Body of pancreas (tissue), 4 donors: ENCODE results near the gene IGSF21. TPM values are rescaled to one million over a fixed set of nuclear protein-coding genes. Genes with fewer than 3 reads are reported as not detected.

Experiments used
- ATAC-seq: fragments of 150-250 bp; one replicate; pipeline ENCODE4 v1.9.1; 2016
- DNase-seq, 4 donors: peaks; one replicate each; pipeline ENCODE4 v3.0.0-alpha.2; 2019
- H3K27ac ChIP-seq, 4 donors: fragments of 200-600 bp; sonication (generic); 1 replicate in 3 of 4; 2 replicates in 1 of 4; pipeline versions ENCODE4 v1.5.1 to v1.6.1; 2016 to 2019; ENCODE audit warnings: mild to moderate bottlenecking in 1 of 4, mixed read lengths in 1 of 4, moderate library complexity in 1 of 4
- H3K27me3 ChIP-seq, 2 donors: fragments of 200-600 bp; sonication (generic); one replicate each; pipeline ENCODE4 v1.6.0; 2016; ENCODE audit warnings: mild to moderate bottlenecking in 1 of 2
- H3K36me3 ChIP-seq, 2 donors: fragments of 200-600 bp; sonication (generic); replicated peaks in 1 of 2; 2 replicates each; pipeline ENCODE4 v1.5.1; 2016; ENCODE audit warnings: low read depth in 2 of 2; ENCODE audit not compliant: insufficient read depth in 1 of 2
- H3K4me1 ChIP-seq: fragments of 200-600 bp; sonication (generic); one replicate; pipeline ENCODE4 v1.6.0; 2016
- H3K4me3 ChIP-seq, 2 donors: fragments of 200-600 bp; sonication (generic); 1 replicate in 1 of 2; 2 replicates in 1 of 2; pipeline ENCODE4 v1.5.1; 2016 to 2019
- H3K9me3 ChIP-seq, 3 donors: fragments of 200-600 bp; sonication (generic); 1 replicate in 2 of 3; 2 replicates in 1 of 3; pipeline ENCODE4 v1.5.1; 2016
- CTCF ChIP-seq, 7 experiments: fragments of 450-650 bp in 4 of 7; fragments of 200-600 bp in 3 of 7; sonication (generic) in 3 of 7; IDR thresholded peaks; one replicate each; pipeline ENCODE4 v1.5.1; 2016 to 2019; ENCODE audit warnings: antibody characterized with exemption in 7 of 7
- POLR2A ChIP-seq, 3 donors: fragments of 450-650 bp; IDR thresholded peaks; one replicate each; pipeline ENCODE4 v1.6.1; 2016; ENCODE audit warnings: antibody characterized with exemption in 3 of 3, mild to moderate bottlenecking in 2 of 3
- WGBS, 2 donors: methylation state at CpG; one replicate each; pipeline ENCODE4 v1.1.5; 2017; 5-methylcytosine and 5-hydroxymethylcytosine counted together
- intact Hi-C: fragments of 100-400 bp; cut with DNase I; formaldehyde crosslinking; loops from one replicate; pipeline ENCODE4 v1.15.1; 2023
- total RNA-seq, 2 donors: library from RNA; depleted of rRNA; stranded (reverse); fragments of >200 nt; gene quantifications; one replicate each; pipeline ENCODE4 v1.1.0, GENCODE V29; 2016

The IGSF21 gene
- total RNA-seq, 2 donors from 2014 or later = 0.33 to 2.1 TPM

GRCh38 chr1:18139198-18139981 is 31.8 kb downstream of the IGSF21 start:
- H3K27me3 ChIP-seq = no peaks in the 10 kb centered on the region

DNA sequence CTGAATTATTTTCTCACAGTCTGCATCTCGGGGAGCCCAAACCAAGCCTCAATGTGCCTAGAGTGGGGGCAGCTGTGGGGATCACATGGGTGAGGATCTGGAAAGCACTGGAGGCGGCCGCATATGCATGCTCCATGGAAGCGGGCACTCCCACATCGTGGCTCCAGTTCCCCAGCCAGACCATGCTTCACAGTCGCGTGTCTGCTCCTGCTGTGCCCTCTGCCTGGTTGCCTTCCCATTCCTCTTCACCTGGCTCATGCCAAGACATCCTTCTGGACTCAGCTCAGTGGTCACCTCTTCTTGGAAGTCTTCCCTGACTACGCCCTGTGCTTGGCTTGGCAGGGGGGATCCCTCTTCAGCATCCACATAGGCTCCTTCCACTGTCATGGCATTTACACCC is 32.8 kb downstream of the IGSF21 start:
- no peaks in the 10 kb centered on the region for H3K36me3 ChIP-seq
- H3K4me3 ChIP-seq = no peak overlapping the region
- DNase-seq (no peak), ATAC-seq (no peak)
- H3K9me3 ChIP-seq = no peaks in the 10 kb centered on the region
- no peak for TF ChIP-seq CTCF (IDR thresholded peaks at IDR 0.05)
- no peak for TF ChIP-seq POLR2A (IDR thresholded peaks at IDR 0.05)
- no peak overlapping the region for H3K27ac ChIP-seq
- no peaks in the 10 kb centered on the region for H3K27me3 ChIP-seq
- H3K4me1 ChIP-seq = no peaks in the 10 kb centered on the region
- intact Hi-C loops = no loop called here
- WGBS, 2 donors = 46 to 53% methylated on average over 5 to 8 of the region's 8 CpGs

More at GRCh38 chr1:18139198-18139981, 31.8 kb downstream of the IGSF21 start:
- ATAC-seq = no peak
- no peak for DNase-seq
- intact Hi-C loops = no loop called here
- Histone ChIP-seq H3K9me3 (no peaks in the 10 kb centered on the region), H3K4me3 (no peak overlapping the region), H3K27ac (no peak overlapping the region), H3K36me3 (no peaks in the 10 kb centered on the region), H3K4me1 (no peaks in the 10 kb centered on the region)
- no peak for TF ChIP-seq CTCF (IDR thresholded peaks at IDR 0.05)
- no peak for TF ChIP-seq POLR2A (IDR thresholded peaks at IDR 0.05)
- whole genome bisulfite sequencing, 2 donors = 49 to 56% methylated on average over 12 to 14 of the region's 14 CpGs

GRCh38 chr1:18141661-18142060 is 34.1 kb downstream of the IGSF21 start:
- TF ChIP-seq CTCF (IDR thresholded peaks at IDR 0.05) (no peak), POLR2A (IDR thresholded peaks at IDR 0.05) (no peak)
- DNase-seq (no peak), ATAC-seq (no peak)
- no peaks in the 10 kb centered on the region for H3K9me3 ChIP-seq
- no peak overlapping the region for H3K4me3 ChIP-seq
- H3K4me1 ChIP-seq = no peaks in the 10 kb centered on the region
- intact Hi-C loops = no loop called here
- H3K27ac ChIP-seq = no peak overlapping the region
- WGBS, 2 donors = 86 to 87% methylated on average over 6 of the region's 6 CpGs
- no peaks in the 10 kb centered on the region for H3K36me3 ChIP-seq
- no peaks in the 10 kb centered on the region for H3K27me3 ChIP-seq

DNA sequence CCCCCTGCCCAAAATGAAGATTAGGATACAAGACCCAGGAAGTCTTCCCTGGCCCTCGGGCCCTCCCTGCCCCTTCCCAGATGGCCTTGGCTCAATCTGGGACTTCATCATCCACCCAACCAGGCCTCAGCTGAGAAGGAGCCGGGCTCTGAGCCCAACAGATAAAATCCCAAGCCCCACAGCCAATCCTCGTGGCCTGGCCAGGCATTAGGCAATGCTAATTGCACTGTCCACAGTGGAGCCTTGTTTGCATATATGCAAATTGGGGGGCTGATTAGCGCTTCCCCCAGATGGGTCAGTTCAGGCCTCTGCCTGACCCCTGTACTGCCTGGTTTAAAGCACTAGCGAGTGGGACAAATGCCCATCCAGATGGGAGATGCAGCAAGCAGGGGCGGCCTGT is 34.9 kb downstream of the IGSF21 start:
- H3K27ac ChIP-seq = no peak overlapping the region
- DNase-seq = no peak
- H3K4me1 ChIP-seq = no peaks in the 10 kb centered on the region
- H3K27me3 ChIP-seq = no peaks in the 10 kb centered on the region
- intact Hi-C loops = no loop called here
- no peaks in the 10 kb centered on the region for H3K9me3 ChIP-seq
- no peak for ATAC-seq
- TF ChIP-seq POLR2A (IDR thresholded peaks at IDR 0.05) (no peak), CTCF (IDR thresholded peaks at IDR 0.05) (no peak)
- H3K4me3 ChIP-seq = no peak overlapping the region
- no peaks in the 10 kb centered on the region for H3K36me3 ChIP-seq
- WGBS, 2 donors = 44 to 66% methylated on average over 3 to 6 of the region's 6 CpGs

GRCh38 chr1:18142969-18143368 is 35.4 kb downstream of the IGSF21 start:
- 70 to 80% methylated on average over 7 to 8 of the region's 8 CpGs for WGBS, 2 donors
- Histone ChIP-seq H3K4me3 (no peak overlapping the region), H3K27me3 (no peaks in the 10 kb centered on the region), H3K27ac (no peak overlapping the region), H3K36me3 (no peaks in the 10 kb centered on the region), H3K9me3 (no peaks in the 10 kb centered on the region), H3K4me1 (no peaks in the 10 kb centered on the region)
- TF ChIP-seq POLR2A (IDR thresholded peaks at IDR 0.05) (no peak), CTCF (IDR thresholded peaks at IDR 0.05) (no peak)
- DNase-seq (no peak), ATAC-seq (no peak)
- intact Hi-C loops = no loop called here
